Forelimb muscle (tissue), 1 donor: ENCODE results near the gene NDST3. TPM values are rescaled to one million over a fixed set of nuclear protein-coding genes. Genes with fewer than 3 reads are reported as not detected.
"Not testable (repeated sequence)": the region's sequence is repeated elsewhere in the genome, so short reads cannot be mapped to it uniquely, and the experiment has no call there.

Source experiments
- DNase-seq: peaks from one replicate; pipeline ENCODE4 v3.0.0-alpha.2; 2013; ENCODE audit warnings: low read depth
- polyA plus RNA-seq: library from polyadenylated mRNA; unstranded; fragments of 120-200 nt; gene quantifications from one replicate; pipeline ENCODE4 v1.2.1, GENCODE V29; 2013; ENCODE audit not compliant: insufficient read length

NDST3 gene
- polyA plus RNA-seq, 1 donor, result not detected

- no peak for DNase-seq
These were observed 141.2 kb downstream of the NDST3 start for GRCh38 chr4:118175506-118175905.

- DNase-seq, result no peak
These were observed 142.8 kb downstream of the NDST3 start for GRCh38 chr4:118177126-118177525.

- no peak for DNase-seq
These were observed 146.5 kb downstream of the NDST3 start for GRCh38 chr4:118180776-118181175.

- DNase-seq, result no peak
These were observed 156.6 kb downstream of the NDST3 start for GRCh38 chr4:118190903-118191302.

GRCh38 chr4:118193421-118193820 is 159.1 kb downstream of the NDST3 start:
- DNase-seq, result no peak

GRCh38 chr4:118206627-118207026 is 172.3 kb downstream of the NDST3 start:
- no peak for DNase-seq

- no peak for DNase-seq
These were observed 178.8 kb downstream of the NDST3 start for GRCh38 chr4:118213101-118213500.

- DNase-seq, result no peak
These were observed 181.5 kb downstream of the NDST3 start for GRCh38 chr4:118215826-118216225.

- DNase-seq, result no peak
These were observed 187.0 kb downstream of the NDST3 start for GRCh38 chr4:118221227-118221800.

- peak; percentile 20 for DNase-seq
These were observed 190.1 kb downstream of the NDST3 start for GRCh38 chr4:118224243-118224829.

GRCh38 chr4:118225511-118225910 is 191.2 kb downstream of the NDST3 start:
- DNase-seq, result no peak

- no peak for DNase-seq
These were observed 192.2 kb downstream of the NDST3 start for GRCh38 chr4:118226311-118227010.

- DNase-seq, result no peak
These were observed 201.4 kb downstream of the NDST3 start for GRCh38 chr4:118235566-118236120.

GRCh38 chr4:118237531-118237930 is 203.2 kb downstream of the NDST3 start:
- no peak for DNase-seq

- no peak for DNase-seq
These were observed 215.6 kb downstream of the NDST3 start for GRCh38 chr4:118249890-118250289.

- DNase-seq, result no peak
These were observed 220.1 kb downstream of the NDST3 start for GRCh38 chr4:118254368-118254767.

- DNase-seq, result no peak
These were observed 224.8 kb downstream of the NDST3 start for GRCh38 chr4:118259111-118259510.

- no peak for DNase-seq
These were observed 226.0 kb downstream of the NDST3 start for GRCh38 chr4:118260309-118260708.

GRCh38 chr4:118264096-118264495 is 229.8 kb downstream of the NDST3 start:
- no peak for DNase-seq

- no peak for DNase-seq
These were observed 231.2 kb downstream of the NDST3 start for GRCh38 chr4:118265312-118266144.

- DNase-seq, result not testable (repeated sequence)
These were observed 231.8 kb downstream of the NDST3 start for GRCh38 chr4:118266145-118266496.

GRCh38 chr4:118268780-118269179 is 234.5 kb downstream of the NDST3 start:
- DNase-seq, result no peak
